ENCODE data around the gene VPS39.

The VPS39 gene

DNA sequence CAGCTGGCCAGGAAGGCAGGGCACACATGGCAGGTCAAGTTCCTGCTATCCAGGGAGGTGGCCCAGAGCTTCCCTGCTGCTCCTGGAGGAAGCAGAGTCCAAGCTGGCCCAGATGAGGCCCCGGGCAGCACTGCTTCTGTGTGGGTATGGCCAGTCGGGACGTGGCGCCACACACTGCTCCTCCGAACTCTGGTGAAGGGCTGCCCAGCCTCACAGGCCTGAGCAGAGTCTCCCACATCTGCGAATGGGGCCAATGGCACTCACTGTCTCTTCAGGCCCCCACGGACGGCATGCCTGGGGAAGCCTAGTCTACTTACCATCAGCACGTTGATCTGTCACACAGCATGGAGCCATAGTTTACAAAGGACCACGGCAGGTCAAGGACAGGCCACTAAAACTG, 49.2 kb downstream of the VPS39 start:
- TF ChIP-seq EZH2phosphoT487 (IDR thresholded peaks at IDR 0.05; ENCODE audit: borderline replicate concordance), result no peak
- TF ChIP-seq, protein P1, sequence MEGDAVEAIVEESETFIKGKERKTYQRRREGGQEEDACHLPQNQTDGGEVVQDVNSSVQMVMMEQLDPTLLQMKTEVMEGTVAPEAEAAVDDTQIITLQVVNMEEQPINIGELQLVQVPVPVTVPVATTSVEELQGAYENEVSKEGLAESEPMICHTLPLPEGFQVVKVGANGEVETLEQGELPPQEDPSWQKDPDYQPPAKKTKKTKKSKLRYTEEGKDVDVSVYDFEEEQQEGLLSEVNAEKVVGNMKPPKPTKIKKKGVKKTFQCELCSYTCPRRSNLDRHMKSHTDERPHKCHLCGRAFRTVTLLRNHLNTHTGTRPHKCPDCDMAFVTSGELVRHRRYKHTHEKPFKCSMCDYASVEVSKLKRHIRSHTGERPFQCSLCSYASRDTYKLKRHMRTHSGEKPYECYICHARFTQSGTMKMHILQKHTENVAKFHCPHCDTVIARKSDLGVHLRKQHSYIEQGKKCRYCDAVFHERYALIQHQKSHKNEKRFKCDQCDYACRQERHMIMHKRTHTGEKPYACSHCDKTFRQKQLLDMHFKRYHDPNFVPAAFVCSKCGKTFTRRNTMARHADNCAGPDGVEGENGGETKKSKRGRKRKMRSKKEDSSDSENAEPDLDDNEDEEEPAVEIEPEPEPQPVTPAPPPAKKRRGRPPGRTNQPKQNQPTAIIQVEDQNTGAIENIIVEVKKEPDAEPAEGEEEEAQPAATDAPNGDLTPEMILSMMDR (conservative IDR thresholded peaks at IDR 0.05; ENCODE audit: low read length), result no peak
- H3K79me2 ChIP-seq (ENCODE audit: insufficient read depth, low read length), result no peaks in the 10 kb centered on the region
- no peak overlapping the region for H3K4me2 ChIP-seq (ENCODE audit: low read depth, low read length, poor library complexity, severe bottlenecking)
- H3K27me3 ChIP-seq (ENCODE audit: insufficient read depth, low read length, poor library complexity, severe bottlenecking), result no peaks in the 10 kb centered on the region
- peaks cover 48% of the 10 kb centered on the region; the same call in 1 of the 2 replicates for H3K36me3 ChIP-seq (ENCODE audit: insufficient read depth, low read length)
- no peak overlapping the region for H3K4me3 ChIP-seq (ENCODE audit: low read length, poor library complexity, severe bottlenecking)
- H2AFZ ChIP-seq (ENCODE audit: low read length), result no peak overlapping the region
- H3K9me2 ChIP-seq (replicated peaks; ENCODE audit: low read depth, low read length), result no peaks in the 10 kb centered on the region
- no peaks in the 10 kb centered on the region for H4K20me1 ChIP-seq (ENCODE audit: insufficient read depth, low read length, poor library complexity, severe bottlenecking)
- H3K9ac ChIP-seq (ENCODE audit: low read depth, low read length, poor library complexity, severe bottlenecking), result no peak overlapping the region
- no peaks in the 10 kb centered on the region for H3K9me3 ChIP-seq (ENCODE audit: insufficient read depth, low read depth, low read length)
- no peaks in the 10 kb centered on the region for H3F3A ChIP-seq (ENCODE audit: low read depth)
- no peaks in the 10 kb centered on the region for H3K4me1 ChIP-seq (ENCODE audit: insufficient read depth, low read length, poor library complexity, severe bottlenecking)

DNA sequence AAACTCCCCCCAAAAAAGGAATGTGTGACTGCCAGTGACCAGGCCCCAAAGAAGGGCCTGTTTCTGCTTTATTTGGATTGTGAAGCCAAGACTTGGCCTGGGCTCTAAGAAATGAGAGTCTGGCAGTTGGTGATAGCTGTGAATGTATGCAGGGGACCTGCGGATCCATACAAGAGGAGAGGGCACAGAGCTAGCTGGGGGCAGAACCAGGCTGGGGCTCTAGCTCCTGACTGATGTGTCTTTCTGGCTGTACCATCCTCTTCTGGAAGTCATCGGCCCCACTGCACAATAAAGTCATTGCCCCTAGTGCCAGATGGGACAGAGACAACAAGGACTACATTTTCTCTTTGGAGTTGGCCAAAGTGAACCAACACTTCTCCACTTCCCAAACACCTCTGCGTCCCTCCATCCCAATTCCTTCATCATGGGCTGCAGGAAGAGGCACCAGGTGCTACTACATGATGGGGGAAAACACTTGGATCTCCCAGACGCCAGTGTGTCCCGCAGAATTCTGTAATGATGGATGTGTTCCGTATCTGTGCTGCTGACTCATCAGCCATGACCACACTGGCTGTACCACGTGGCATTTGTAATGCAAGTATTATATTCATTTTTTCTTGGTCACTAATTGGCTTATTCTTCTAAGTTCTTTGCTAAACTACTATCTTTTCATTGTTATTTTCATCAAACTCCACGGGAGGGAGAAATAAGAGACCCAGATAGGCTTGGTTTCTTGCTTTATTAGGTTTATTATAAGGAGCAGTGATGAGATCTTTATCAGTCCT, 49.9 kb downstream of the VPS39 start:
- Histone ChIP-seq H2AFZ (ENCODE audit: low read length) (no peak overlapping the region), H3K4me3 (ENCODE audit: low read length, poor library complexity, severe bottlenecking) (no peak overlapping the region), H3F3A (ENCODE audit: low read depth) (no peaks in the 10 kb centered on the region), H3K9me3 (ENCODE audit: insufficient read depth, low read depth, low read length) (no peaks in the 10 kb centered on the region), H3K79me2 (ENCODE audit: insufficient read depth, low read length) (no peaks in the 10 kb centered on the region), H3K4me1 (ENCODE audit: insufficient read depth, low read length, poor library complexity, severe bottlenecking) (no peaks in the 10 kb centered on the region), H3K9ac (ENCODE audit: low read depth, low read length, poor library complexity, severe bottlenecking) (no peak overlapping the region), H3K36me3 (ENCODE audit: insufficient read depth, low read length) (peaks cover 40% of the 10 kb centered on the region; the same call in 1 of the 2 replicates), H3K4me2 (ENCODE audit: low read depth, low read length, poor library complexity, severe bottlenecking) (no peak overlapping the region), H3K27me3 (ENCODE audit: insufficient read depth, low read length, poor library complexity, severe bottlenecking) (no peaks in the 10 kb centered on the region), H3K9me2 (replicated peaks; ENCODE audit: low read depth, low read length) (no peaks in the 10 kb centered on the region), H4K20me1 (ENCODE audit: insufficient read depth, low read length, poor library complexity, severe bottlenecking) (no peaks in the 10 kb centered on the region)
- TF ChIP-seq, protein P1 (conservative IDR thresholded peaks at IDR 0.05; ENCODE audit: low read length), result no peak
- no peak for TF ChIP-seq EZH2phosphoT487 (IDR thresholded peaks at IDR 0.05; ENCODE audit: borderline replicate concordance)

DNA sequence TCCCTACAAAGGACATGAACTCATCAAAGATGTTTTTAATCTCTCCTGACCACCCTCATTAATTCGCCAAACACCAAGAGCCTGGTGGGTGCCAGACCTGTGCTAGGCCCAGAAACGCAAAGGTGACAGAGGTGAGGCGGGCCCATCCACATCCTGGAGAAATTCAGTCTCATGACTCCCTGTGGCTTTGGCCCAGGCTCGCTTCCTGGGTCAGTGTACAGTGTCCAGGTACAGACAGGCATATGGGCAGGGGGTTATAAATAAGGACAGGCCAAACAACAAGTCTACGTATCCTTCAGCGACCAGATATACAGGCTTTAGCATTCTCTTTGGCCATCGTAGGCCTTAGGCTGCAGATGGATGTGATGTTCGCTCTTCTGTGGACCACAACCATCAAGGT, 50.7 kb downstream of the VPS39 start:
- no peaks in the 10 kb centered on the region for H4K20me1 ChIP-seq (ENCODE audit: insufficient read depth, low read length, poor library complexity, severe bottlenecking)
- no peaks in the 10 kb centered on the region for H3K27me3 ChIP-seq (ENCODE audit: insufficient read depth, low read length, poor library complexity, severe bottlenecking)
- H3K9me2 ChIP-seq (replicated peaks; ENCODE audit: low read depth, low read length), result no peaks in the 10 kb centered on the region
- TF ChIP-seq, protein P1 (conservative IDR thresholded peaks at IDR 0.05; ENCODE audit: low read length), result no peak
- TF ChIP-seq EZH2phosphoT487 (IDR thresholded peaks at IDR 0.05; ENCODE audit: borderline replicate concordance), result no peak
- no peaks in the 10 kb centered on the region for H3F3A ChIP-seq (ENCODE audit: low read depth)
- H3K9ac ChIP-seq (ENCODE audit: low read depth, low read length, poor library complexity, severe bottlenecking), result no peak overlapping the region
- H3K4me3 ChIP-seq (ENCODE audit: low read length, poor library complexity, severe bottlenecking), result no peak overlapping the region
- H3K9me3 ChIP-seq (ENCODE audit: insufficient read depth, low read depth, low read length), result no peaks in the 10 kb centered on the region
- H3K4me2 ChIP-seq (ENCODE audit: low read depth, low read length, poor library complexity, severe bottlenecking), result no peak overlapping the region
- H3K36me3 ChIP-seq (ENCODE audit: insufficient read depth, low read length), result peaks cover 33% of the 10 kb centered on the region; the same call in 1 of the 2 replicates
- no peaks in the 10 kb centered on the region for H3K4me1 ChIP-seq (ENCODE audit: insufficient read depth, low read length, poor library complexity, severe bottlenecking)
- no peaks in the 10 kb centered on the region for H3K79me2 ChIP-seq (ENCODE audit: insufficient read depth, low read length)
- H2AFZ ChIP-seq (ENCODE audit: low read length), result no peak overlapping the region

Measured in Loucy (cell line).